Adrenal gland (tissue), 12 donors: ENCODE data around the gene SCO1. TPM values are rescaled to one million over a fixed set of nuclear protein-coding genes. Genes with fewer than 3 reads are reported as not detected.
A peak's percentile ranks its signal among the peaks of the same experiment; 100 is the strongest.

Experiments used
- DNase-seq, 7 donors: peaks; one replicate each; pipeline ENCODE4 v3.0.0-alpha.2; 2019 to 2020
- H3K27ac ChIP-seq, 5 donors: fragments of 200-600 bp; sonication (generic) in 4 of 5; 1 replicate in 3 of 5; 2 replicates in 2 of 5; pipeline versions ENCODE4 v1.5.1 to v1.8.0; 2016 to 2020; ENCODE audit warnings: mild to moderate bottlenecking in 1 of 5
- H3K27me3 ChIP-seq: fragments of 200-600 bp; 2 replicates; pipeline ENCODE4 v1.8.0; 2021
- H3K36me3 ChIP-seq, 2 donors: fragments of 200-600 bp; replicated peaks in 1 of 2; 1 replicate in 1 of 2; 2 replicates in 1 of 2; pipeline versions ENCODE4 v1.5.1 to v1.8.0; 2018 to 2022
- H3K4me1 ChIP-seq, 2 donors: fragments of 200-600 bp; replicated peaks in 1 of 2; 1 replicate in 1 of 2; 2 replicates in 1 of 2; pipeline versions ENCODE4 v1.5.1 to v1.8.0; 2018 to 2021
- H3K4me3 ChIP-seq, 4 donors: fragments of 200-600 bp; sonication (generic) in 3 of 4; one replicate each; pipeline ENCODE4 v1.5.1; 2016 to 2018
- H3K9me3 ChIP-seq, 3 donors: fragments of 200-600 bp; sonication (generic) in 1 of 3; replicated peaks in 1 of 3; 1 replicate in 2 of 3; 2 replicates in 1 of 3; pipeline versions ENCODE4 v1.5.1 to v1.8.0; 2016 to 2021
- POLR2A ChIP-seq, 2 donors: fragments of 450-650 bp; IDR thresholded peaks; one replicate each; pipeline ENCODE4 v1.6.1; 2017; ENCODE audit warnings: antibody characterized with exemption in 2 of 2, mild to moderate bottlenecking in 2 of 2, moderate library complexity in 1 of 2
- WGBS, 4 donors: extraction: QIAGEN DNeasy Blood & Tissue Kit in 2 of 4; methylation state at CpG; one replicate each; pipeline versions ENCODE4 v1.1.5 to v1.1.7; 2013 to 2017; 5-methylcytosine and 5-hydroxymethylcytosine counted together
- intact Hi-C, 2 donors: fragments of 100-400 bp; cut with DNase I; formaldehyde crosslinking; loops; one replicate each; pipeline versions ENCODE4 v1.14.1 to v1.15.0; 2022 to 2023
- polyA plus RNA-seq, 3 donors: library from polyadenylated mRNA; stranded (reverse); fragments of 200-250 nt in 2 of 3; fragments of 350-450 nt in 1 of 3; fragmentation: Illumina TruSeq in 1 of 3; extraction: RNeasy Lipid Tissue Mini Kit (QIAGEN cat#74804) in 1 of 3; gene quantifications; one replicate each; pipeline ENCODE4 v1.2.3, GENCODE V29; 2013 to 2014
- total RNA-seq, 9 donors: library from RNA; depleted of rRNA in 4 of 9; stranded (reverse); fragments of >200 nt in 4 of 9; fragments of 120-200 nt in 1 of 9; fragmentation: NEBNext Ultra II Directional in 1 of 9; extraction: Animal tissue kit (Norgen Biotek cat#: 25700) in 1 of 9; gene quantifications; one replicate each; pipeline versions ENCODE4 v1.1.0 to v1.2.4, GENCODE V29; 2013 to 2023
- TF ChIP-seq, protein P1 (sequence below), 6 experiments: fragments of 450-650 bp in 4 of 6; fragments of 200-600 bp in 2 of 6; sonication (generic) in 1 of 6; IDR thresholded peaks; 1 replicate in 5 of 6; 2 replicates in 1 of 6; pipeline versions ENCODE4 v1.5.1 to v1.8.0; 2016 to 2021; ENCODE audit warnings: antibody characterized with exemption in 6 of 6, mild to moderate bottlenecking in 2 of 6, moderate library complexity in 1 of 6
- donor health status: healthy with polysubstance abuse.
- donor health status: Bipolar disorder and iron deficiency.
- donor health status: DM: yes; HTN: yes; CAD: no.
- donor health status: DM: no; HTN: no; CAD: no.
- donor health status: DM: no; HTN: no; CAD: no.
- donor health status: DM: yes; HTN: yes; CAD: no.

The SCO1 gene
- total and polyA plus RNA-seq, 12 donors, result 6.1 to 55.7 (median 35.1) TPM

DNA sequence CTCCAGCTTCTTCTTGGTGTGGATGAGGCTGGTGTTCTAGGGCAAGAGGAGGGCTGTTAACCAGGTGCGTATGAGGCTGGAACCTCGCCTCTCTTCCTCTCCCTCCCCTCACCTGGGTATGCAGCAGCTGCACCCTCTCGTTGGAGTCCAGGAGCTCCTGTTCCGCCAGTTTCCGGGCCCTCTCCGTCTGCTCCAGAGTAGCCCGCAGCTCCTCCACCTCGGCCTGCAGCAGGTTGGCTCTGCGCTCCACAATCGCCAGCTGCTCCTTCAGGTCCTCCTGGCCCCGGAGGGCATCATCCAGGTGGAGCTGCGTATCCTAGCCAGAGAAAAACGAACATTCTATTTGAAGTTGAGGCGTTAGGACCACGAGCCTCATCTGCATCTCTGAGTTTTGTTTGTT lies 65.6 kb downstream of the SCO1 start:
- no peaks in the 10 kb centered on the region for H3K27me3 ChIP-seq
- H3K4me3 ChIP-seq, result no peak overlapping the region
- no peaks in the 10 kb centered on the region for H3K36me3 ChIP-seq
- TF ChIP-seq, protein P1, sequence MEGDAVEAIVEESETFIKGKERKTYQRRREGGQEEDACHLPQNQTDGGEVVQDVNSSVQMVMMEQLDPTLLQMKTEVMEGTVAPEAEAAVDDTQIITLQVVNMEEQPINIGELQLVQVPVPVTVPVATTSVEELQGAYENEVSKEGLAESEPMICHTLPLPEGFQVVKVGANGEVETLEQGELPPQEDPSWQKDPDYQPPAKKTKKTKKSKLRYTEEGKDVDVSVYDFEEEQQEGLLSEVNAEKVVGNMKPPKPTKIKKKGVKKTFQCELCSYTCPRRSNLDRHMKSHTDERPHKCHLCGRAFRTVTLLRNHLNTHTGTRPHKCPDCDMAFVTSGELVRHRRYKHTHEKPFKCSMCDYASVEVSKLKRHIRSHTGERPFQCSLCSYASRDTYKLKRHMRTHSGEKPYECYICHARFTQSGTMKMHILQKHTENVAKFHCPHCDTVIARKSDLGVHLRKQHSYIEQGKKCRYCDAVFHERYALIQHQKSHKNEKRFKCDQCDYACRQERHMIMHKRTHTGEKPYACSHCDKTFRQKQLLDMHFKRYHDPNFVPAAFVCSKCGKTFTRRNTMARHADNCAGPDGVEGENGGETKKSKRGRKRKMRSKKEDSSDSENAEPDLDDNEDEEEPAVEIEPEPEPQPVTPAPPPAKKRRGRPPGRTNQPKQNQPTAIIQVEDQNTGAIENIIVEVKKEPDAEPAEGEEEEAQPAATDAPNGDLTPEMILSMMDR (IDR thresholded peaks at IDR 0.05), result no peak
- no peak for TF ChIP-seq POLR2A (IDR thresholded peaks at IDR 0.05)
- H3K9me3 ChIP-seq, result no peaks in the 10 kb centered on the region
- H3K27ac ChIP-seq, result no peak overlapping the region
- WGBS, 4 donors, result 82 to 90% (median 87%) methylated on average over 8 to 15 of the region's 15 CpGs
- intact Hi-C loops, result loop anchor here in 1 of 2 donors (10.0 kb wide), 1 partner anchor 513 kb away; no protein-coding TSS in a partner anchor
- no peaks in the 10 kb centered on the region for H3K4me1 ChIP-seq
- no peak for DNase-seq

DNA sequence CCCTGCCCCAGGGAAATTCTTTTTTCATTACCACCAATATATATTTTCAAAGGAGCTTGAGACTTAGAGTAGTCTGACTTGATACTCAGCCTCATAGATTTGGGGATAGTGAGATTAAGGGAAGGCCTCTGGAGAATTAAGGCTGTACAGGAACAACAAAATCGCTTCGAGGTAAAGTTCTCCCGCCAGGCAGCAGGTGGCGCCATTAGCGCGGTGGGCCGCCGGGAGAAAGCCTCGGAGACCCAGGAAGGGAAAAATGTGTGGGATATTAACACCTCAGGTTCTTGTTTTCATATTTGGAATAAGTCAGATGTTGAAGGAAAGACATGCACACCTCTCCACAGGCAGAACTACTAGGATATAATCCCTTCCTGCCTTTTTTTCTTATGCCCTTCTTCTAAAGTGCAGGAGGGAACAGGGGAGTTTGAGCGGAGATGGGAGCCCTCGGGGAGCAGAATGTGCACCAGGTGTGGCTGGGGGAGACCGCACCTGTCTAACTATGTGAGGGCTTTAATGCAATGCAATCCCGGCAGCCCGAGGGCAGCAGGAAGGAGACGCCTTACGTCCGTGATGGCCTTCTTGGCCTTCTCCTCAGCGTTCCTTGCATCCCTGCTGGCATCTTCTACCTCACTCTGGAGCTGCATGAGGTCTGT lies 66.2 kb downstream of the SCO1 start:
- no peaks in the 10 kb centered on the region for H3K9me3 ChIP-seq
- 40 to 50% (median 48%) methylated on average over 15 to 18 of the region's 18 CpGs for WGBS, 4 donors
- TF ChIP-seq POLR2A (IDR thresholded peaks at IDR 0.05), result no peak
- TF ChIP-seq, protein P1 (IDR thresholded peaks at IDR 0.05), result peak; percentile 40 to 69 (median 50)
- no peaks in the 10 kb centered on the region for H3K36me3 ChIP-seq
- H3K27me3 ChIP-seq, result no peaks in the 10 kb centered on the region
- DNase-seq, result peak in 3 of 7 donors; percentile 10 to 27 (median 26)
- intact Hi-C loops, result loop anchor here in 1 of 2 donors (10.0 kb wide), 1 partner anchor 514 kb away; no protein-coding TSS in a partner anchor
- H3K4me1 ChIP-seq, result no peaks in the 10 kb centered on the region
- no peak overlapping the region for H3K27ac ChIP-seq
- no peak overlapping the region for H3K4me3 ChIP-seq

DNA sequence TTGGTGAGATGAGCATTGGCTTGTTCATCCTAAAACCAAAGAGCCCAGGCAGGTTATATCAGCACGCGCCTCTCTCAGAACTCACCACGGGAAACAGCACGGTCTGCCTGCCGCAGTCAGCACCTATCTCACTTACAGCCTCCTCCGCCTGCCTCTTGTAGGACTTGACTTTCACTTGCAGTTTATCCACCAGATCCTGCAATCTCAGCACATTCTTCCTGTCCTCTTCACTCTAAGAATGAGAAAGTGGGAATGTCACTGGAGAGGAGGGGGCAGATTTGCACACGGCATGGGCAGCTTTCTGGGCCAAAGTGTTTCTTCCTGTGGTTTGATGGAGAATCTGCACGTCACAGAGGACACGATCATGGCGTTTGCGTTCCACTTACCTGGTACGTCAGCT lies 67.6 kb downstream of the SCO1 start:
- Histone ChIP-seq H3K4me3 (no peak overlapping the region), H3K27me3 (no peaks in the 10 kb centered on the region), H3K36me3 (no peaks in the 10 kb centered on the region), H3K27ac (no peak overlapping the region), H3K4me1 (no peaks in the 10 kb centered on the region), H3K9me3 (no peaks in the 10 kb centered on the region)
- DNase-seq, result no peak
- TF ChIP-seq, protein P1 (IDR thresholded peaks at IDR 0.05), result no peak
- TF ChIP-seq POLR2A (IDR thresholded peaks at IDR 0.05), result no peak
- 91 to 96% (median 92%) methylated on average over 12 of the region's 12 CpGs for WGBS, 4 donors
- intact Hi-C loops, result loop anchor here in 1 of 2 donors (10.0 kb wide), 1 partner anchor 515 kb away; no protein-coding TSS in a partner anchor

DNA sequence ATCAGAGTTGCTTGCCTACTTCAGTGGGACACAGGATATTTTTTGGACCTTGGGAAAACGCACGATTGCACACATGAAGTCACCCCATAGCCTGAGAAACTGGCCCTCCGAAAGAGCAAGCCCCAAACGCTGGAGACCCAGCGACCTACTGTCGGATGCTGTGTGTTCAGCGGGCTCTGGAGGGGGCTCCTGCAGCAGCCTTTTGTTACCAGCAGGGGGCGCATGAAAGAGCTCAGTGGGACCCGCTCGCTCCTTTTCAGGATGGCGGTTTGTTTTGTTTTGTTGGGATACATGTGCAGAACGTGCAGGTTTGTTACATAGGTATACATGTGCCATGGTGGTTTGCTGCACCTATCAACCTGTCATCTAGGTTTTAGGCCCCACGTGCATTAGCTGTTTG lies 68.6 kb downstream of the SCO1 start:
- no peak overlapping the region for H3K4me3 ChIP-seq
- 81 to 85% (median 83%) methylated on average over 13 of the region's 13 CpGs for WGBS, 4 donors
- no peaks in the 10 kb centered on the region for H3K36me3 ChIP-seq
- H3K27ac ChIP-seq, result no peak overlapping the region
- TF ChIP-seq, protein P1 (IDR thresholded peaks at IDR 0.05), result peak in 1 of 6 experiments; percentile 10
- TF ChIP-seq POLR2A (IDR thresholded peaks at IDR 0.05), result no peak
- intact Hi-C loops, result no loop called here
- H3K9me3 ChIP-seq, result no peaks in the 10 kb centered on the region
- H3K4me1 ChIP-seq, result no peaks in the 10 kb centered on the region
- DNase-seq, result no peak
- no peaks in the 10 kb centered on the region for H3K27me3 ChIP-seq
